Ishikawa (cell line): Measurements from ENCODE around the gene NR3C1.

Experiments used
- CEBPB ChIP-seq: IDR thresholded peaks from 2 replicates; pipeline ENCODE4 v1.6.1; 2012
- CREB1 ChIP-seq: IDR thresholded peaks from 2 replicates; pipeline ENCODE4 v1.6.1; 2012; ENCODE audit warnings: low read depth
- EGR1 ChIP-seq: IDR thresholded peaks from 2 replicates; pipeline ENCODE4 v1.6.1; 2012
- EP300 ChIP-seq: IDR thresholded peaks from 2 replicates; pipeline ENCODE4 v1.6.1; 2012; ENCODE audit warnings: borderline replicate concordance
- FOXM1 ChIP-seq: IDR thresholded peaks from 2 replicates; pipeline ENCODE4 v1.6.1; 2012; ENCODE audit warnings: low read depth, borderline replicate concordance
- MAX ChIP-seq: IDR thresholded peaks from 2 replicates; pipeline ENCODE4 v1.6.1; 2012
- RAD21 ChIP-seq: IDR thresholded peaks from 2 replicates; pipeline ENCODE4 v1.6.1; 2012; ENCODE audit warnings: low read depth
- REST ChIP-seq: IDR thresholded peaks from 2 replicates; pipeline ENCODE4 v1.6.1; 2012; ENCODE audit warnings: low read depth, mild to moderate bottlenecking
- TAF1 ChIP-seq: IDR thresholded peaks from 2 replicates; pipeline ENCODE4 v1.6.1; 2012; ENCODE audit warnings: low read depth, mild to moderate bottlenecking
- TCF12 ChIP-seq: IDR thresholded peaks from 2 replicates; pipeline ENCODE4 v1.6.1; 2012; ENCODE audit warnings: low read depth
- TEAD4 ChIP-seq: IDR thresholded peaks from 2 replicates; pipeline ENCODE4 v1.6.1; 2012
- USF1 ChIP-seq: IDR thresholded peaks from 2 replicates; pipeline ENCODE4 v1.6.1; 2012
- YY1 ChIP-seq: IDR thresholded peaks from 2 replicates; pipeline ENCODE4 v1.6.1; 2012; ENCODE audit warnings: low read depth

DNA sequence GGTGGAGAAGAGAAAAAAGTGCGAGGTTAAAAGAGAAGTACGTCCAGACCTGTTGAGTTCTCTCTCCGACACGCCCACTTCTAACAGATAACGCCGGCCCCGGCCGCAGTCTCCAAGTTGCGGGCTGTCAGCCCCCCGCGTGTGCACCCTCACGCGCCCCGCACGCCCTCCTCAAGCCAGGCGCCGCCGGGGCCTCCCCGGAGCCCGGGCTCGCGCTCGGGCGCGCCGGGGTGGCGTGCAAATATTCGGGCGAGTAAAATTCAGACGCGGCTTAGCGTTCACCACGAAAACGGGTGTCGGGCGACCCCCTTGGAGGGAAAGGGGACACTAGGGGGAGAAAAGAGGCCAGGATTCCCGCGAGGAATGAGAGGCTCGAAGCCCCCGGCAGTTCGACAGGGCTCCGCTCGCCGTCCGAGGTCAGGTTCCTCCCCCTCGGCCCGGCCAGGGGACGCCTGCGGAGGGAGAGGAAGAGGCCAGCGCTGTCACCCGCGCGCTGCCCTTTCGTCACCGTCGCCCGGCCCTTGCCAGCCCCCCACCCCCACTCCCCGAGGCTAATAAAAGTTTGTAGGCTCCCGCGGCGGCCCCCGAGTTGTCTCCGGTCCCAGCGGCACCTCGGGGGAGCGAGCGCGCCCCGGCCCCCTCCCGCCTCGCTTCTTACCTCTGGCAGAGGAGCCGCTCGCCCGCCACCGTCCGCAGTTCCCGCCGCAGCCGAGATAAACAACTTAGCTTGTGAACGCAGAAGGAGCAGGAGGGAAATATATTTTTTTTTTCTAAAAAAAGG, 743 bp downstream of the NR3C1 start:
- TF ChIP-seq RAD21 (no peak), TAF1 (no peak), REST (no peak), USF1 (no peak), FOXM1 (no peak), CREB1 (no peak), YY1 (no peak), EP300 (no peak), TCF12 (no peak), EGR1 (no peak), CEBPB (no peak), TEAD4 (no peak), MAX (no peak)
